Adrenal gland (tissue), 5 donors: ENCODE results near the gene MAGI2.

Experiments
- POLR2A ChIP-seq, 2 donors: fragments of 450-650 bp; IDR thresholded peaks; one replicate each; pipeline ENCODE4 v1.6.1; 2017; ENCODE audit warnings: antibody characterized with exemption in 2 of 2, mild to moderate bottlenecking in 2 of 2, moderate library complexity in 1 of 2
- TF ChIP-seq, protein P1 (sequence below), 6 experiments: fragments of 450-650 bp in 4 of 6; fragments of 200-600 bp in 2 of 6; sonication (generic) in 1 of 6; IDR thresholded peaks; 1 replicate in 5 of 6; 2 replicates in 1 of 6; pipeline versions ENCODE4 v1.5.1 to v1.8.0; 2016 to 2021; ENCODE audit warnings: antibody characterized with exemption in 6 of 6, mild to moderate bottlenecking in 2 of 6, moderate library complexity in 1 of 6
- donor health status: DM: no; HTN: no; CAD: no.

DNA sequence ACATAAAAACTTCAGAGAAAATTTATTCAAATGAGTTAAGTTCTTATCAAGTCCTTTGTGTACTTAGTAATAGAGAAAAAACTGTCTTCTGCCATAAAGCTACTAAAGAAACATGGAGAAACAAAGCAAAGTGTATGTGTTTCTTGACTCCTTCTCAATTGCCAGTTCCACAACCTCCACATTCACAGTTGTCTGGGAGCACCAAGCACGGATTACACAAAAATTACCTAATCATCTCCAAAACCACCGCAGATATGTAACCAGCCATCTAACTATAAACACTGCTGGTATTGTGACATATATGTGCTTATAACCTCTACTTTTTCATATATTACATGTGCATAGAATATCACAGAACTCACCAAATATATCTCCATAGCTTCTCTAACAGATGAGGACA lies 23.1 kb downstream of the MAGI2 start:
- no peak for TF ChIP-seq POLR2A (IDR thresholded peaks at IDR 0.05)
- TF ChIP-seq, protein P1, sequence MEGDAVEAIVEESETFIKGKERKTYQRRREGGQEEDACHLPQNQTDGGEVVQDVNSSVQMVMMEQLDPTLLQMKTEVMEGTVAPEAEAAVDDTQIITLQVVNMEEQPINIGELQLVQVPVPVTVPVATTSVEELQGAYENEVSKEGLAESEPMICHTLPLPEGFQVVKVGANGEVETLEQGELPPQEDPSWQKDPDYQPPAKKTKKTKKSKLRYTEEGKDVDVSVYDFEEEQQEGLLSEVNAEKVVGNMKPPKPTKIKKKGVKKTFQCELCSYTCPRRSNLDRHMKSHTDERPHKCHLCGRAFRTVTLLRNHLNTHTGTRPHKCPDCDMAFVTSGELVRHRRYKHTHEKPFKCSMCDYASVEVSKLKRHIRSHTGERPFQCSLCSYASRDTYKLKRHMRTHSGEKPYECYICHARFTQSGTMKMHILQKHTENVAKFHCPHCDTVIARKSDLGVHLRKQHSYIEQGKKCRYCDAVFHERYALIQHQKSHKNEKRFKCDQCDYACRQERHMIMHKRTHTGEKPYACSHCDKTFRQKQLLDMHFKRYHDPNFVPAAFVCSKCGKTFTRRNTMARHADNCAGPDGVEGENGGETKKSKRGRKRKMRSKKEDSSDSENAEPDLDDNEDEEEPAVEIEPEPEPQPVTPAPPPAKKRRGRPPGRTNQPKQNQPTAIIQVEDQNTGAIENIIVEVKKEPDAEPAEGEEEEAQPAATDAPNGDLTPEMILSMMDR (IDR thresholded peaks at IDR 0.05) = no peak
